ENCODE data around the gene SRP9.

- TF ChIP-seq POLR2A (IDR thresholded peaks at IDR 0.05) = no peak
- TF ChIP-seq CTCF (IDR thresholded peaks at IDR 0.05) = no peak
These were observed 39.3 kb downstream of the SRP9 start for GRCh38 chr1:225816643-225817538.
